Small intestine (tissue), 7 donors: Measurements from ENCODE around the gene PARD3. TPM values are rescaled to one million over a fixed set of nuclear protein-coding genes. Genes with fewer than 3 reads are reported as not detected.

ENCODE experiments used
- DNase-seq, 2 donors: peaks; one replicate each; pipeline versions ENCODE4 v3.0.0 to v3.0.0-alpha.2; 2013
- FAIRE-seq: peaks from 2 replicates; lab custom pipeline; 2012; peaks lifted over from hg19 to GRCh38; lab: Jason Lieb, UNC
- H3K27ac ChIP-seq, 3 donors: one replicate each; pipeline ENCODE4 v1.5.1; 2013; ENCODE audit warnings: low read length in 2 of 3, mild to moderate bottlenecking in 2 of 3, control low read depth in 1 of 3, inconsistent platforms in 1 of 3, low read depth in 1 of 3, moderate library complexity in 1 of 3
- H3K27me3 ChIP-seq, 3 donors: one replicate each; pipeline ENCODE4 v1.6.1; 2013; ENCODE audit warnings: low read length in 3 of 3, inconsistent platforms in 1 of 3; ENCODE audit not compliant: control insufficient read depth in 3 of 3, insufficient read depth in 3 of 3
- H3K36me3 ChIP-seq, 3 donors: one replicate each; pipeline ENCODE4 v1.6.1; 2013; ENCODE audit warnings: low read length in 3 of 3, inconsistent platforms in 1 of 3, low read depth in 1 of 3, mild to moderate bottlenecking in 1 of 3, moderate library complexity in 1 of 3; ENCODE audit not compliant: control insufficient read depth in 3 of 3, insufficient read depth in 2 of 3
- H3K4me1 ChIP-seq, 3 donors: one replicate each; pipeline ENCODE4 v1.6.1; 2013; ENCODE audit warnings: low read length in 2 of 3, inconsistent platforms in 1 of 3, low read depth in 1 of 3, mild to moderate bottlenecking in 1 of 3, moderate library complexity in 1 of 3; ENCODE audit not compliant: control insufficient read depth in 3 of 3, insufficient read depth in 2 of 3
- H3K4me3 ChIP-seq, 3 donors: one replicate each; pipeline ENCODE4 v1.5.1; 2013; ENCODE audit warnings: low read length in 3 of 3, control low read depth in 1 of 3, inconsistent platforms in 1 of 3, low read depth in 1 of 3, mild to moderate bottlenecking in 1 of 3, moderate library complexity in 1 of 3
- H3K9me3 ChIP-seq, 2 donors: one replicate each; pipeline ENCODE4 v1.6.1; 2013; ENCODE audit warnings: low read depth in 1 of 2, low read length in 1 of 2; ENCODE audit not compliant: control insufficient read depth in 2 of 2, insufficient read depth in 1 of 2
- WGBS, 3 donors: extraction: QIAGEN DNeasy Blood & Tissue Kit; methylation state at CpG; one replicate each; pipeline ENCODE4 v1.1.7; 2013; 5-methylcytosine and 5-hydroxymethylcytosine counted together
- polyA plus RNA-seq, 4 donors: library from polyadenylated mRNA; stranded (reverse) in 3 of 4; unstranded in 1 of 4; fragments of 200-250 nt in 3 of 4; fragments of 120-200 nt in 1 of 4; gene quantifications; one replicate each; pipeline versions ENCODE4 v1.2.1 to v1.2.3, GENCODE V29; 2013
- donor health status: healthy with polysubstance abuse.
- donor health status: control.
- donor health status: control.
- donor health status: Bipolar disorder and iron deficiency.
- donor health status: healthy.

Gene PARD3
- polyA plus RNA-seq, 4 donors, result 14.3 to 24.3 (median 15.5) TPM

DNA sequence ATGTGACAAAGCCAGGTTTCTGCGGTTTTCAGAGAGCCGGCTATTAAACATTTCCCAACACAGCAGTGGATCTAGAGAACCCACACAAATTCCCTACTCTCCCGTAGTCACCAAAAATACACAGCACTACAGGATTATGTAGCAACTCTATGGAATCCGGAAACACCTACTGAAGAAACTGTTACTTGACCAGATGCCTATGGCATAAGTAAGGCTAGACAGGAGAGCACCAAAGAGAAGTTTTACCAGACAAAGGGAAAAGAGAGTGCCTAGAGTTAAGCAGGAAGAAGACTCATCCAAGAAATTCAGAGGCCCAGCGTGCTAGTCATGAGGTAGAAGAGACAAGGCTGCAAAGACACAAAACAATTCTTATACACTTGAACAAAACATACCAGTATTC lies 321.1 kb downstream of the PARD3 start:
- WGBS, 3 donors, result 93 to 99% (median 94%) methylated on average over 5 of the region's 5 CpGs
- H3K27ac ChIP-seq, result no peak overlapping the region
- no peaks in the 10 kb centered on the region for H3K4me1 ChIP-seq
- no peaks in the 10 kb centered on the region for H3K27me3 ChIP-seq
- peaks cover 0 to 2% (median 0%) of the 10 kb centered on the region in 3 donors for H3K36me3 ChIP-seq
- no peaks in the 10 kb centered on the region for H3K9me3 ChIP-seq
- FAIRE-seq (no peak), DNase-seq (no peak)
- H3K4me3 ChIP-seq, result no peak overlapping the region

DNA sequence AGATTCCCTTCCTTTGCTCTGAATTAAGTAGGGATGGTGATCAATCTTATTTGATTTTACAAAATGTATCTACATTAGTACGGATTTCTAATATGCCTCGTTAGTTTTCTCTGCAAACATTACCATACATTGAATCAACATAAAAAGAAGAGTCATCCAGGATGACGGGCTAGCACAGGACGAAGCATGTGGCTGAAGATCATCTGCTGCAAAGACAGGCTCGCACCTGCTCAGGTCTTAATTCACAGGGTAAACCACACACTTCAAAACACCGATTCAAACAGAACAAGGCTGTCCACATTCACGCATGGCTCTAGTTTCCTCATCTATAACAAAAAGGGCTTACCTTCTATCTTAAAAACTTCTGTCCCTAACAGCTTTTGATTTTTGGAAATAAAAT lies 323.0 kb downstream of the PARD3 start:
- FAIRE-seq (no peak), DNase-seq (no peak)
- 85 to 93% (median 87%) methylated on average over 7 of the region's 7 CpGs for WGBS, 3 donors
- no peak overlapping the region for H3K27ac ChIP-seq
- H3K4me1 ChIP-seq, result no peaks in the 10 kb centered on the region
- no peaks in the 10 kb centered on the region for H3K27me3 ChIP-seq
- H3K9me3 ChIP-seq, result no peaks in the 10 kb centered on the region
- H3K4me3 ChIP-seq, result no peak overlapping the region
- H3K36me3 ChIP-seq, result peaks cover 0 to 7% (median 0%) of the 10 kb centered on the region in 3 donors

DNA sequence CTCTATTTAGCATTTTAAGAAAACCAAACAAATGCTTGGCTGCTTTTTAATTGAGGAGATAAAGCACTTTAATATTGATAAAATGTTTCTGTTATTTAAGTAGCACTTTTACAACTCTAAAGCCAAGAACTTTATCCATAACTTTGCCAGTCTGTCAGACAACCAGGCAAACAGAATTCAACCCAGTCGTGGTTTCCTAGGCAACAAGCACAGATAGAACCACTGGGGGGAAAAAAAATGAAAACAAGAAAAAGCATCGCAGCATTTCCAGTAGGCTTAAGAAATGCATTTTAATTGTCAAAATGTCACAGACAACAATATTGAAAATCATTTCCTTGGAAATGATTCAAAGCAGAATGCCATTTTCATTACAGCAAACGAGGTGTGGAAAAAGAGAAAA lies 323.4 kb downstream of the PARD3 start:
- Histone ChIP-seq H3K27ac (no peak overlapping the region), H3K4me1 (no peaks in the 10 kb centered on the region), H3K4me3 (no peak overlapping the region), H3K27me3 (no peaks in the 10 kb centered on the region), H3K36me3 (peaks cover 0 to 7% (median 0%) of the 10 kb centered on the region in 3 donors), H3K9me3 (no peaks in the 10 kb centered on the region)
- no peak for DNase-seq
- 67 to 87% (median 69%) methylated on average over 3 of the region's 3 CpGs for WGBS, 3 donors
- FAIRE-seq, result no peak

DNA sequence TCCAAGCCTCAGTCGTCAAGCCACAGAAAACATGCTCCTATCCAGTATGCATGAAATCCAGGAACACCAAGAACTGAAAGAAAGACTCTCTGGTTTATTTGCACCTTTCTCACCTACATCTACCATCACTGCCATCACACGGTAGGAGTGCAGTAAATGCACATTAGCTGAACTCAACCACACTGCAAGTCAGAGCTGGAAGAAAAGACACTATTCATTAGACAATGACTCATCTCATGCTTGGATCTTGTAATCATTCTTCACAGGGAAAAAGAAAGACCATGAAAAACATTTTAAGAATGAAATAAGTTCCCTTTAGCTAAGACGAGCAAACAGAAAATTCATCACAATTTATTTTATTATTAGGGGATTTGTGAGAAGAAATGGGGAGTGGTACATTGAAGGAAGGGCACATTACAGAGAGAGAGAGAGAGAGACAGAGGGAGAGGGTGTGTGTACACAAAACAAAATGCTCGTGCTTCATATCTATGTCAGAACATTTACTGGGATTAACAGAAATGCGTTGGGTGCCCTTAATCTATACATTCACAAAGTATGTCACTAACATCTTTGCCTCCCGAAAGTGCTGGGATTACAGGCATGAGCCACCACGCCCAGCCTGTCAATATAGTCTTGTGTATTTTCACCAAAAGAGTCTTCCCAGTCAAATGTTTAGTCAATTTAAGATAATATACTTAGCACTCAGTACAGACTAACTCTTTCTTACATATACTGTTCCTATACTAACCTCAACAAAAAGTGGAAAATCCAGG lies 324.9 kb downstream of the PARD3 start:
- FAIRE-seq (no peak), DNase-seq (peak in 1 of 2 donors; percentile 9)
- H3K27ac ChIP-seq, result no peak overlapping the region
- H3K4me1 ChIP-seq, result no peaks in the 10 kb centered on the region
- H3K9me3 ChIP-seq, result no peaks in the 10 kb centered on the region
- WGBS, 3 donors, result 73 to 79% (median 74%) methylated on average over 7 of the region's 7 CpGs
- peaks cover 0 to 5% (median 0%) of the 10 kb centered on the region in 3 donors for H3K36me3 ChIP-seq
- no peak overlapping the region for H3K4me3 ChIP-seq
- no peaks in the 10 kb centered on the region for H3K27me3 ChIP-seq

DNA sequence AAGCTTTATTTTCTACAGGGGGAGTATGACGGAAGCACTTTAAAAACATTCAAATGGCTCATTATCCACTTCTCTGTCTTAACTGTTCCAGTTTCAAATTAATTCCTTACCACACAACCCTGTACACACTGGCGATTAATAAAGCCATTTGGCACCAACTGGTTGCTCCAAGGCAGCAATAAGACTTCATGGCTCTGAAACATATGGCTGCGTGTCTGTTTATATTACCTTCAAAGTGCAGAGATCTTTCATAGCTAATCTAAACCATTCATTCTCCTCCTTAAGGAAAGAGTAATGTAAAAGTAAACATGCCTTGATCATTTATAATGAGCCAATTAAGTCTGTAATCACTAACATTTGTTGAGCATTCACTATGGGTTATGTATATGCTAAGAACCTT lies 325.7 kb downstream of the PARD3 start:
- Histone ChIP-seq H3K4me3 (no peak overlapping the region), H3K36me3 (peaks cover 0 to 5% (median 0%) of the 10 kb centered on the region in 3 donors), H3K4me1 (no peaks in the 10 kb centered on the region), H3K27ac (no peak overlapping the region), H3K9me3 (no peaks in the 10 kb centered on the region), H3K27me3 (no peaks in the 10 kb centered on the region)
- WGBS, 3 donors, result 84 to 87% (median 85%) methylated on average over 3 of the region's 3 CpGs
- DNase-seq, result peak in 1 of 2 donors; percentile 10
- FAIRE-seq, result no peak

DNA sequence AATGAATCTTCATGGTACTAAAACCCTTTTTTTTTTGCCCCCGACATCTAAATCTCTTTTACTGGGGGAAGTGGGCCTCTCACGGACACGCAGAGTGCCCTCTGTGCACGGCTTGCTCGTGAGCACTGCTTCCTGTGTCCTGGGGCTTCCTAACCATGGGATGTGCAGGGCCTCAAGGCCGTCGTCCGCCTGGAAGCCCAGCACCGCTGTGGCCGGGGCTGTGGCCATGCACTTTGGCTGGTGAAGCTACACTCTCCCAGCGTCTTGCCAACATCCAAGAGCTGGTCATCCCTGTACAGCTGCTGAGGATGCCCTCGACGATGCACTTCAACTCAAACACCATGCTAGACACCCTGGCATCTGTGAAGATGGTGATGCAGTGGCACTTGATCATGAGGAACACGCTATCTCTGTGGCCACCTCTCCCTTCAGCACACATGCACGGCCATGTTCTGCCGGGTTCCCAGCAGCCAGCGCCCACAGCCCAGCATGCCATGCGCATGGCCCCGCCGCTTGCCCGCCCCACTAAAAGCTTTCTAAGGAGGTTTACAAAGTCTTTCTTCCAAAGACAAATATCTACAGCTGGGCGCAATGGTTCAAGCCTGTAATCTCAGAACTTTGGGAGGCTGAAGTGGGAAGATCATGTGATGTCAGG lies 326.5 kb downstream of the PARD3 start:
- Histone ChIP-seq H3K4me3 (no peak overlapping the region), H3K9me3 (no peaks in the 10 kb centered on the region), H3K4me1 (no peaks in the 10 kb centered on the region), H3K36me3 (peaks cover 0 to 5% (median 0%) of the 10 kb centered on the region in 3 donors), H3K27ac (no peak overlapping the region), H3K27me3 (no peaks in the 10 kb centered on the region)
- DNase-seq, result no peak
- WGBS, 3 donors, result 90 to 95% (median 93%) methylated on average over 22 of the region's 22 CpGs
- no peak for FAIRE-seq

DNA sequence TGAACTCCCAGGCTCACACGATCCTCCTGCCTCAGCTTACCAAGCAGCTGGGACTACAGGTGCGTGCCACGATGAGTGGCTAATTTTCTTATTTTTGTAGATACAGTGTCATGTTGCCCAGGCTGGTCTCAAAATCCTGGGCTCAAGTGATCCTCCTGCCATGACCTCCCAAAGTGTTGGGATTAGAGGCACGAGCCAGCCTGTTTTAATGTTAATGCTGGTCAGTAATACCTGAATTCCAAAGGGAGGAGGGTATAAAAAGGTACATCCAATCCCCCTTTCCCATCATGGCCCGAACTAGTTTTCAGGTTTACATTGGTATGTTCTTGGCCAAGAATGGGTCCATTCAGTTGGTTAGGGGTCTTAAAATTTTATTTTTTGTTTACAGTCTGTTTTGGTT lies 329.1 kb downstream of the PARD3 start:
- H3K4me1 ChIP-seq, result no peaks in the 10 kb centered on the region
- no peak for FAIRE-seq

DNA sequence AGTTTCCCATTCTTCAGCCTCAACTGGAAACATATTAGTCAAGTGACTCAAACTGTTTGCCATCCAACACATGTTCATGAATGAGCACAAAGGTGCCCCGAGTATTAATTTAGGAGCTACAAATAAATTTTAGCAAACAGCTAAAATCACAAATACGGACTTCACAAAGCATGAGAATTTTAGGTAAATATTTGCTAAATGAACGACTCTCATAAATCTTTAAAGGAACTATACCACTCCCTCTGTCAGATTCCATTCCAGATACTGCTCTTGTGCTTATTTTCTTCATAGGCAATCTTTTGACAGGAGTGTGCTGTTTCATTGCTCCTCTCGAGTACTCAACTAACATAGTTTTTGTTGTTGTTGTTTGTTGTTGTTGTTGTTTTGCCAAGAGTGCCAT lies 330.9 kb downstream of the PARD3 start:
- 73 to 79% (median 75%) methylated on average over 4 of the region's 4 CpGs for WGBS, 3 donors
- no peak overlapping the region for H3K27ac ChIP-seq
- no peak for FAIRE-seq

More for the DNA sequence above, 329.1 kb downstream of the PARD3 start:
- Histone ChIP-seq H3K27ac (no peak overlapping the region), H3K36me3 (peaks cover 0 to 7% (median 0%) of the 10 kb centered on the region in 3 donors), H3K4me3 (no peak overlapping the region), H3K27me3 (no peaks in the 10 kb centered on the region), H3K9me3 (no peaks in the 10 kb centered on the region)
- no peak for DNase-seq
- 85 to 92% (median 90%) methylated on average over 5 of the region's 5 CpGs for WGBS, 3 donors

More for the DNA sequence above, 330.9 kb downstream of the PARD3 start:
- DNase-seq, result no peak
- Histone ChIP-seq H3K36me3 (peaks cover 0 to 7% (median 0%) of the 10 kb centered on the region in 3 donors), H3K4me3 (no peak overlapping the region), H3K9me3 (no peaks in the 10 kb centered on the region), H3K4me1 (peaks cover 0 to 13% (median 2%) of the 10 kb centered on the region in 3 donors), H3K27me3 (no peaks in the 10 kb centered on the region)
